ENCODE data around the gene FAM118B.
"Not testable (repeated sequence)": the region's sequence is repeated elsewhere in the genome, so short reads cannot be mapped to it uniquely, and the experiment has no call there.

Gene FAM118B

GRCh38 chr11:126282736-126283591 lies 71.4 kb downstream of the FAM118B start, which contains the start of gene TIRAP:
TSS of gene TIRAP (plus strand) at chr11:126283093. CDS start at chr11:126290895, 7,802 bp downstream.
- Histone ChIP-seq H3K4me1 (ENCODE audit: insufficient read depth, low read length) (no peaks in the 10 kb centered on the region), H3K36me3 (ENCODE audit: insufficient read depth, low read length) (no peaks in the 10 kb centered on the region), H3K9ac (ENCODE audit: low read depth, low read length) (peak within 1 kb of the TSS; percentile 75)

DNA sequence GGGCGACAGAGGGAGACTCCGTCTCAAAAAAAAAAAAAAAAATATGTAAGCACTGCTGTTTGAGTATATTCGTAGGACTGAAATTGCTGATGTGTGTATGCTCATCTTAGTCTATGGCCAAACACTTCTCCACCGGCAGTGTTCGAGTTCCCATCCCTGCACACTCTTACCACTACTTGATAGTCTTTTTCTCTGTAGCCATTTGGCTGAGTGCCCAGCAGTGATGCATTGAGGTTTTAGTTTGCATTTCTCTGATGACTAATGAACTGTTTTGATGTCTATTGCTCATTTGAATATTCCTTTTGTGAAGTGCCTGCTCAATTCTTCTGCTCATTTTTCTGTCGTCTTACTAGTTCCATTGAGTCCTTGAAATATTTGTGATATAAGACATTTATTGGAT lies 73.2 kb downstream of the FAM118B start:
- H3K4me1 ChIP-seq (ENCODE audit: insufficient read depth, low read length), result no peaks in the 10 kb centered on the region
- no peaks in the 10 kb centered on the region for H3K9me3 ChIP-seq (ENCODE audit: control insufficient read depth, insufficient read depth, low read length)
- H3K9ac ChIP-seq (ENCODE audit: low read depth, low read length), result no peak overlapping the region
- no peaks in the 10 kb centered on the region for H3K36me3 ChIP-seq (ENCODE audit: insufficient read depth, low read length)

More at GRCh38 chr11:126282736-126283591, 71.4 kb downstream of the FAM118B start, which contains the start of gene TIRAP:
- H3K9me3 ChIP-seq (ENCODE audit: control insufficient read depth, insufficient read depth, low read length), result no peaks in the 10 kb centered on the region

DNA sequence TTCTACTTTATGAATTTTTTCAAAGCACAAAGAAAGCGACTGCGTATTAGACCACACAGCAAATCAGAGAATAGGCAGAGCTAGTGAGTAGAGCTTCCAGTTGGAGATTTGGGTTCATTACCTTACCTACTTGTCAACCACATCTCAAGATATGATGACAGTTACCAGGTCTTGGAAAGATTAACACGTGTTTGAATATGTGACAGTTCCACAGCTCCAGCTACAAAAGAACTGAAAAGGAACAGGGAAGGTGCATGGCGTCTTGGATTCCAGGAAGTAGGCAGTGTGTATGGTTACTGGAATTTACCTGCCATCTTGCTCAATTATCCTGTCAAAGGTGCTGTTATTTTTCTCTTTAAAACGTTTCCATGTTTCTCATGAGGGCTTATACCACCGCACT lies 76.7 kb downstream of the FAM118B start:
- Histone ChIP-seq H3K9me3 (ENCODE audit: control insufficient read depth, insufficient read depth, low read length) (no peaks in the 10 kb centered on the region), H3K36me3 (ENCODE audit: insufficient read depth, low read length) (no peaks in the 10 kb centered on the region; the same call in 1 of the 2 replicates), H3K9ac (ENCODE audit: low read depth, low read length) (no peak overlapping the region), H3K4me1 (ENCODE audit: insufficient read depth, low read length) (no peaks in the 10 kb centered on the region)

GRCh38 chr11:126290887-126291286 lies 79.3 kb downstream of the FAM118B start:
- Histone ChIP-seq H3K36me3 (ENCODE audit: insufficient read depth, low read length) (no peaks in the 10 kb centered on the region; the same call in 1 of the 2 replicates), H3K9me3 (ENCODE audit: control insufficient read depth, insufficient read depth, low read length) (no peaks in the 10 kb centered on the region), H3K4me1 (ENCODE audit: insufficient read depth, low read length) (no peaks in the 10 kb centered on the region), H3K9ac (ENCODE audit: low read depth, low read length) (no peak overlapping the region)

GRCh38 chr11:126293726-126294125 lies 82.1 kb downstream of the FAM118B start:
- Histone ChIP-seq H3K36me3 (ENCODE audit: insufficient read depth, low read length) (no peaks in the 10 kb centered on the region; the same call in 1 of the 2 replicates), H3K9me3 (ENCODE audit: control insufficient read depth, insufficient read depth, low read length) (no peaks in the 10 kb centered on the region), H3K9ac (ENCODE audit: low read depth, low read length) (no peak overlapping the region), H3K4me1 (ENCODE audit: insufficient read depth, low read length) (no peaks in the 10 kb centered on the region)

DNA sequence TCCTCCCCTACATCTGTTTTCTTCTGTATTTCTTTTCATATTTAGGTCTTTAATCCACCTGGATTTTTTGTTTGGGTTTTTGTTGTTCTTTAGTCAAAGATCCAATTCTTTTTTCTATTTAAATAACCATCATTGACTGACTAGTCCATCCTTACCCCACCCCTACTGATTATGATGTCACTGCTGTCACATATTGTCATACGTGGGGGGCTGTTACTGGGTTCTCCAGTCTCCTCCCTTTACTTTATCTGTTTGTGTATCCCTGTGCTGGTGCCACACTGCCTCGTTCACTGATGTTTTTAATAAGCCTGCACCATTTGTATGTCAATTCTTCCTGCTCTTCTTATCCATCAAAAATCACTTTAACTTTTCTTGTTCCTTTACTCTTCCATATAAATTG lies 85.4 kb downstream of the FAM118B start:
- Histone ChIP-seq H3K9ac (ENCODE audit: low read depth, low read length) (no peak overlapping the region), H3K4me1 (ENCODE audit: insufficient read depth, low read length) (no peaks in the 10 kb centered on the region), H3K9me3 (ENCODE audit: control insufficient read depth, insufficient read depth, low read length) (no peaks in the 10 kb centered on the region), H3K36me3 (ENCODE audit: insufficient read depth, low read length) (no peaks in the 10 kb centered on the region; the same call in 1 of the 2 replicates)

DNA sequence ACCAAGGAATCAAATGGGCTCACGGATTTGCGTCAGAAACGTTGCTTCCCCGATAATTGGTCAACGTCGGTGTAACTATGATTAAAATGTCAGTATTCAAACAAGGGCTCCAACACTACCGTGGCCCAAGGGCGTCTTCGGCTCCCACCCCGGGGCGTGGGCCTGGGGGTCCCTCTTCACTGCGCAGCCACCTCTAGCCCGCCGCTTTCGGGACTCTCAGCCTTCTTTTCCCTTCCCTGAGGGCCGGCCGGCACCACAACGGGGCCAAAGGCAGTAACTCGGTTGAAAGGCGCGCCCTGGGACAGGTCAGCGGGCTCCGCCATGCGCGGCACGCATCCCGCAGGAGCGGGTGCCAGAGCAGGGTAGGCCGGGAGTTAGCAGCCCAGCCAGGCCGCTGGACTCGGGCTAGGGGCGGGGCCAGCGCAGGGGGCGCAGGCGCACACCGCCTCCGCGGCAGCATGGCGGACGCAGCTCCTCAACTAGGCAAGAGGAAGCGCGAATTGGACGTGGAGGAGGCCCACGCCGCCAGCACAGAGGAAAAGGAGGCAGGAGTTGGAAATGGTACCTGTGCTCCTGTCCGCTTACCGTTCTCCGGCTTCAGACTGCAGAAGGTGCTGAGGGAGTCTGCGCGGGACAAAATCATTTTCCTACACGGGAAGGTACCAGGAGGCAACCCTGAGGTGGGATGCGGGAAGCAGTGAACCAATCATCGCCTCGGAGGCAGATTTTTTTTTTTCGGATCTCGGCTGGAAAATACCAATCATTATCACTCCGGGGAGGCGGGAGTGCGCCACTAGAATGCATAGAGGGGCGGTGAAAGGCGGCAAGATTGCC lies 92.3 kb downstream of the FAM118B start, which contains the start of gene DCPS:
Gene DCPS (plus strand): TSS at position 438 of the 834 bp plus-strand sequence. CDS start 21 bp downstream, at position 459.
- Histone ChIP-seq H3K36me3 (ENCODE audit: insufficient read depth, low read length) (no peaks in the 10 kb centered on the region), H3K9me3 (ENCODE audit: control insufficient read depth, insufficient read depth, low read length) (no peaks in the 10 kb centered on the region), H3K9ac (ENCODE audit: low read depth, low read length) (peak within 1 kb of the TSS; percentile 86), H3K4me1 (ENCODE audit: insufficient read depth, low read length) (no peaks in the 10 kb centered on the region; the same call in 1 of the 2 replicates)

- Histone ChIP-seq H3K4me1 (ENCODE audit: insufficient read depth, low read length) (no peaks in the 10 kb centered on the region; the same call in 1 of the 2 replicates), H3K9me3 (ENCODE audit: control insufficient read depth, insufficient read depth, low read length) (no peaks in the 10 kb centered on the region), H3K9ac (ENCODE audit: low read depth, low read length) (peak overlapping the region; percentile 86), H3K36me3 (ENCODE audit: insufficient read depth, low read length) (no peaks in the 10 kb centered on the region)
Measured at GRCh38 chr11:126304457-126305075, 93.0 kb downstream of the FAM118B start.

GRCh38 chr11:126305699-126306098 lies 94.1 kb downstream of the FAM118B start:
- Histone ChIP-seq H3K4me1 (ENCODE audit: insufficient read depth, low read length) (peaks cover 1% of the 10 kb centered on the region; the same call in 1 of the 2 replicates), H3K36me3 (ENCODE audit: insufficient read depth, low read length) (no peaks in the 10 kb centered on the region), H3K9ac (ENCODE audit: low read depth, low read length) (no peak overlapping the region), H3K9me3 (ENCODE audit: control insufficient read depth, insufficient read depth, low read length) (no peaks in the 10 kb centered on the region)

DNA sequence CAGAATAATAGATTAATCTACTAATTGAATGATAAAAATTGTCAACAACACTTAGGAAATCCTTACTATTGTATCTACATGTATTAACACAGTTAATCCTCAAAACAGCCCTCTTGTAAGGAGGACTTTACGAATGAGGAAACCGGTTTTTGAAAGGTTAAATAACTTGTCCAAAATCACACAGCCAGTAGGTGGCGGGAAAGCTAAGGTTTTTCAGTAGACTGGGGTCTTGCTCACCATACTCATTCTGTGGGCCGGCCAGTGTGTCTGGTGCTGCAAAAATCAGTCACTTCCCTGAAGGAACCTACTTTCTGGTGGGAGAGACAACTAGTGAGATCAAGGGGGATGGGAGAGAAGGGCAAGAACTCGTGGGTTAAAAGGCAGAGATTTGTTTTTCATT lies 96.1 kb downstream of the FAM118B start:
- no peaks in the 10 kb centered on the region for H3K9me3 ChIP-seq (ENCODE audit: control insufficient read depth, insufficient read depth, low read length)
- no peaks in the 10 kb centered on the region for H3K36me3 ChIP-seq (ENCODE audit: insufficient read depth, low read length)
- peaks cover 4% of the 10 kb centered on the region; the same call in 1 of the 2 replicates for H3K4me1 ChIP-seq (ENCODE audit: insufficient read depth, low read length)
- no peak overlapping the region for H3K9ac ChIP-seq (ENCODE audit: low read depth, low read length)

- Histone ChIP-seq H3K4me1 (ENCODE audit: insufficient read depth, low read length) (peaks cover 4% of the 10 kb centered on the region; the same call in 1 of the 2 replicates), H3K36me3 (ENCODE audit: insufficient read depth, low read length) (no peaks in the 10 kb centered on the region), H3K9ac (ENCODE audit: low read depth, low read length) (no peak overlapping the region), H3K9me3 (ENCODE audit: control insufficient read depth, insufficient read depth, low read length) (no peaks in the 10 kb centered on the region)
Measured at GRCh38 chr11:126308271-126308671, 96.7 kb downstream of the FAM118B start.

GRCh38 chr11:126308771-126309170 lies 97.2 kb downstream of the FAM118B start:
- not testable (repeated sequence) for H3K9me3 ChIP-seq (ENCODE audit: control insufficient read depth, insufficient read depth, low read length); H3K36me3 ChIP-seq (ENCODE audit: insufficient read depth, low read length); H3K4me1 ChIP-seq (ENCODE audit: insufficient read depth, low read length); H3K9ac ChIP-seq (ENCODE audit: low read depth, low read length)

- Histone ChIP-seq H3K9me3 (ENCODE audit: control insufficient read depth, insufficient read depth, low read length) (no peaks in the 10 kb centered on the region), H3K9ac (ENCODE audit: low read depth, low read length) (no peak overlapping the region), H3K4me1 (ENCODE audit: insufficient read depth, low read length) (peaks cover 4% of the 10 kb centered on the region; the same call in 1 of the 2 replicates), H3K36me3 (ENCODE audit: insufficient read depth, low read length) (no peaks in the 10 kb centered on the region)
Measured at GRCh38 chr11:126310200-126310991, 98.8 kb downstream of the FAM118B start.
